GM19025 (cell line): ENCODE results near the gene GANC.

Experiments
- ATAC-seq: cut with Tn5 transposase; IDR thresholded peaks from one replicate; pipeline ENCODE4 v1.9.1; 2021; ENCODE audit warnings: mild to moderate bottlenecking, low read depth, moderate library complexity; ENCODE audit not compliant: unreplicated experiment

GANC gene

DNA sequence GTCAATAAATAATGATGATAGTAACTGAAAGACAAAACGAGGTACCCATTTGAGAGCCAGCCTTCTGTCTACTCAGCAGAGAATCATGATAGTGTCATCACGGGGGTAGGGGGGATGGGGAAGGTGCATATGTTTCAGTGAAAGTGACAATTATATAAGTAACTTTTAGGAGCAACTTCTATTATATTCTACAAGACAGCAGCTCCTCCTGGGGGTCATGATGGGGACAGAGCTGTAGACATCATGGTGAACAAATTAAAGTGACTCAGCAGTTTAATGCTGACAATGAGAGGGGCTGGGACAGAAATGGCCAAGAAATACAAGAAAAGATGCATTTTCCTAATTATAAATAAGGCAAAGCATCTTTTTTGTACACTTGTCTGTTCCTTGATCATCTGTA, 98.1 kb downstream of the GANC start:
- ATAC-seq: no peak

- no peak for ATAC-seq
These were observed 100.3 kb downstream of the GANC start for GRCh38 chr15:42373274-42373673.

- ATAC-seq: no peak
These were observed 100.9 kb downstream of the GANC start for GRCh38 chr15:42373936-42374335.

DNA sequence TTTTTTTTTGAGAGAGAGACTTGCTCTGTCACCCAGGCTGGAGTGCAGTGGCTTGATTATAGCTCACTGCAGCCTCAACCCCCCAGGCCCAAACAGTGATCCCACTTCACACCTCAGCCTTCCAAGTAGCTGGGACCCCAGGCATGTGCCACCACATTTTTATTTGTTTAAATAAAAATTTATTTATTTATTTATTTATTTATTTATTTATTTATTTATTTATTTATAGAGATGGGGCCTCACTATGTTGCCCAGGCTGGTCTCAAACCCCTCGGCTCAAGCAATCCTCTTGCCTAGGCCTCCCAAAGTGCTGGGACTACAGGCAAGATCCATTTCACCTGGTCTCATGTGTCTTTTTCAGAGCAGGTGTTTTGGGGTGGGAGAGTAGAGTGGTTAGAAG, 101.8 kb downstream of the GANC start:
- ATAC-seq: no peak

DNA sequence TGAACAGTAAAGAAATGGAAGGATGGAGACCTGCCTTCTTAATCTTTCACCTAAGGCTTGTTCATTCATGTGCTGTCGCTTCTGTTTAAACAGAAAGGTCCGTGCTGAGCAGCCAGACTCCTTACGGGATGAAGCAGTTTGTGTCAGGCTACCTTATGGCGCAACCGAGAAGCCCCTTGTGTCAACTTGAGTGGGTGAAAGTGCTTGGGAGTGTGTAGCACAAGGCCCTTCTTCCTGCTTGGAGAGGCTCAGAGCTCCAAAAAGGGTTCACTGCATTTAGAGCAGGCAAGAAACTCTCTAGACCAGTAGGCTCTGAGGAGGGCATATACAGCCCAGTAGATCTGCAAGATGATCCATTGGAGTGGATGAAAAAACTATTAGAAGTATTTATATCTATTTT, 102.3 kb downstream of the GANC start:
- ATAC-seq: no peak

DNA sequence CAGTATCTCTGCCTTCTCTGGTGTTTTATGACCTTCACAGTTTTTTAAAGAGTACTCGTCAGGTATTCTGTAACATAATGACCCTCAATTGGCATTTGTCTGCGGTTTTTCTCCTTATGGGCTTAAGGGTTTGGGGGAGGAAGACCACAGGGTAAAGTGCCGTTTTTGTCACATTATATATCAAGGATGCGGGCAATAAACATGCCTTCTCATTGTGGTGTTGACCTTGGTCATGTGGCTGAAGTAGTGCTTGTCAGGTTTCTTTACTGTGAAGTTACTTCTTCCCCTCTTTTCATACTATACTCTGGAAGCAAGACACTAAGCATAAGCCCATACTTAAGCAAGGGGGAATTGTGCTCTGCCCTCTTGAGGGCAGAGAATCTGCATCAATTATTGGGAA, 102.9 kb downstream of the GANC start:
- no peak for ATAC-seq

DNA sequence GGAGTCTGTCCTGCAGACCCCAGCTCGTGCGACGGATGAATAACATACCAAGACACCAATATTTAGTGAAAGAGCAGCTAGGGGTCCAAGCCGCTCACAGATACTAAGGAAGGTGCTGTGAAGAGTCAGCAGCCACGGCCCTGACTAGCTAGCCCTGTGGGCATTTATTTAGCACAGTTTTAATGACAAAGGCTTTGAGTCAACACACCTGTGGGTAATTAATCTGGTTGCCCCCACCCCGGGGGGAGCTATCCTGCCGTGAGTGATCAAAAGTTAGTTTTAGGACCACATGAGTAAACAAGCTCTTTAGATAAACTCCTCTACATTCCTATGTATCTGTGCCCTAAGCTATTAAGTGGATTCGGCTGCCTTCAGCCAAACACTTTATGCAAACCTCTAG, 105.0 kb downstream of the GANC start:
- ATAC-seq: no peak

DNA sequence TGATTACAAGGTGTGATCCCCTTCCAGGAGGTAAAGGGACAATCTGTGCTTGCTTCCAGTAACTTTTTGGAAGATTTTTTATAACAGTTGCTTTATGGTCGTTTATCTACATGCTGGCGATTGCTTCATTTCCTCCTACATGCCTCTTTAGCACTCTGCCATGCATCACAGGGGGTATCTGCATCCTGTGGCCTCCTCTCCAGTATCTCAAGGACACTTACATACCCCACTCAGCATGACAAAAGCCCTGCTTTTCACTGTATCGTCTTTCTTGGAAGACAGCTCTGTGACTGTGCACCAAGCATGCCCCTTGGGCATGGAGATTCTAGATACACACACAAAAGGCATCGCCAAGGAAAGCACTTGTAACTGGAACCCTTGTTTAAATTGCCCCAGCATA, 111.6 kb downstream of the GANC start:
- no peak for ATAC-seq

DNA sequence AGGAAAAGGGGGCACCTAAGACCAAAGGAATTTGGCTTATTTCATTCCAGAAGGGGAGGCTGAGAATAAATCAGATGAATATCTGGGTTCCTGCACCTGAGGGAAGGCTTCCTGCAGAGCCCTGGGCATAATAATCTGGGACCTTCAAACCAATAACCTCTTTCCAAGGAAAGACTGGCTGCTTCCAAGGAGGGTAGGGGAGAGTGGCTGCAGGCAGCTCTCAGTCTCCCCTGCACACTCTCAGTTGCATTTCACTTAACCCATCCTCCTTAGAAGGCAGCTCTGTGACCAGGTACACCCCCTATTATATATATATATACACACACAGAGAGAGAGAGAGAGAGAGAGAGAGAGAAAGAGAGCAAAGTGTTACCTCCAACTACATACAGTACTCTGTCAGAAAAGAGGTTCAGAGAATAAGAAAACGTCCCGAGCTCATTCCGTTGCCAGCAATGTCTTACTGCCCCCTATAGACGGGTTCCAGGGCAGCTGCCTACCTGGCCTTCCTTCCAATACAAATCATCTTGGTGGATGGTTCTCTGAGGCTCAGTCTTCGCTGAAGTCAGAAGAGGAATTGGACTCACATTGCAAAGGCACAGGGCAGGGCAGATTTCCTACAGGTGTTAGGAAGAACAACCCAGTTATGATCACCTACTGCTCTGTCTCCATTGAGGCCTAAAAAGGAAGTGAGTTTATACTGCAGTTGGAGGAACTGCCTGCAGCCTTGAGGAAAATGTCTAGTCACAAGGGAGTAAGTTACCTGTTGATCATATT, 112.4 kb downstream of the GANC start:
- no peak for ATAC-seq

- ATAC-seq: no peak
These were observed 113.1 kb downstream of the GANC start for GRCh38 chr15:42385980-42386700.

GRCh38 chr15:42387603-42388002, 114.6 kb downstream of the GANC start:
- ATAC-seq: no peak

- no peak for ATAC-seq
These were observed 119.5 kb downstream of the GANC start for GRCh38 chr15:42392309-42393024.

GRCh38 chr15:42394106-42394505, 121.1 kb downstream of the GANC start:
- no peak for ATAC-seq

DNA sequence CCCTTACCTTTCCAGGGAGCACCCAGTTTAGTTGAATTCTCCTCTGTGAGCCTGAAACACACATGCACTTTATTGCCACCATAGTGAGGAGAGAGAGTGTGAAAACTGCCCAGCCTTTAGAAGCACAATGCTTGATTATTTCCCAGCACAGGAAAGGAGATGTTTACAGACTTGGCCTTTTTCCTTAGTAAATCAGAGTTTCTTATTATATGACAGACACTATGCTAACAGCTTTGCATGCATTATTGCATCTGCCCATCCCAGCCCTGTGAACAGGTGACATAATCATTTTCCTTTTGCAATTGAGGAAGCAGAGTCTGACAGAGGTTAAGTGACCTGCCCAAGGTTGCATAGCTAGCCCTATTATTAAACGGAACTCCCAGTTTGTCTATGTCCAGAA, 122.8 kb downstream of the GANC start:
- ATAC-seq: no peak

DNA sequence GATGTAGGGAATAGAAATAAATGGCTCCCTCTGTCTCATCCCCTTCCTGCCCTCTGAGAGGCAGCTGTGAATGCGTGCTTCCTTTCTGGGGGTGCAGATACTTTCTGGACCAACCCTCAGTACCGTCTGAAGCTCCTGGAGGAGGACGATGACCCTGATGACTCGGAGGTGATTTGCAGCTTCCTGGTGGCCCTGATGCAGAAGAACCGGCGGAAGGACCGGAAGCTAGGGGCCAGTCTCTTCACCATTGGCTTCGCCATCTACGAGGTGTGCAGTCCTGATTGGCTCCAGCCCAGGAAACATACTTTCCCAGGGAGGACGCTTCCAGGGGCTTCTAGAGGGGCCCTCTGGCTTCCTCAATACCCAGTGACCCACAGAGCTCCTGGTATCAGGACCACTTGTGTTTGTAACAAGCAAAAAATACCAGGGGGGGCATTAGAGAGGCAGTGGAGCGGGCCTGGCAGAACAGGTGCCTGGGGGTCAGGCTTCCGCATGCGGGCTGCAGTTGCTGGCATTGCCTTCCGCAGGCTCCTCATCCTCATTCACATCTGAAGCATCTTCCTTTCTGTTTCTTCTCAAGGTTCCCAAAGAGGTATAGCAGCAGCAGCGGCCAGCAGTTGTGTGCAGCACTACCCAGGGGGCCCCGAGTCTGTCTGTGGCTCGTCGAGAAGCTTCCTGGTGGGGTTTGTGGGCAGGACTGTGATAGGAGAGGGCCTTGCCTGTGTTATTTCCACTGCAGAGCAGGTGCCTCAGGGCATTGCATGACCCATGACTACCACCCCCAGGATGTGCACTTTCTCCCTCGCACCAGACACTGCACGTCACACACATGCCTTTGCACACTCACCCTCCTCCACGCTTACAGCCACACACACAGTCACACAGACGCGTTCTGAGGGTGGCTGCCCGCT, 128.8 kb downstream of the GANC start:
- no peak for ATAC-seq

DNA sequence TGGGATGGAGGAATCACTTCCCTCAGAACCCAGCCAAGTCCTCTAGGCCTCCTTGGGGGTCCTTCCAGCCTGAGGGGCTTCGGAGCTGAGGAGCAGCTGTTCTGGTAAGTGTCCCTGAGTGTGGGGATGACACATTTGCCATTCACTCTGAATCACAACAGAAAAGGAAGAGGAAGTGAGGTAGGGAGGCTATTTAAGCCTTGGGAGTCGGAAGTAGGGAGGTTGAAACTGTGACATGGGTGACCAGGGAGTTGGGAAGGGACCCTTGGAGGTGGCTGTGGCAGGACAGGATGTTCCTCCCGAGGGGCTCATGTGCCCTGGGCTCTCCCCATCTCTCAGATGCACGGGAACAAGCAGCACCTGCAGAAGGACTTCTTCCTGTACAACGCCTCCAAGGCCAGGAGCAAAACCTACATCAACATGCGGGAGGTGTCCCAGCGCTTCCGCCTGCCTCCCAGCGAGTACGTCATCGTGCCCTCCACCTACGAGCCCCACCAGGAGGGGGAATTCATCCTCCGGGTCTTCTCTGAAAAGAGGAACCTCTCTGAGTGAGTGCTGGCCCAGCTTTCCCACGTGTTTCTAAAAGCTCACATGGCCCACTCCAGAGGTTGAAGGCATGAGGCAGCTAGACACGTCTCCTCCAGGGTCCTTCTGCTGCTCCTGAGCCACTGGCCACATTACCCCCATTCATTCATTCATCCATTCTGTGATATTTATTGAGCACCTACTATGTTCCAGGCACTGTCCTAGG, 129.6 kb downstream of the GANC start:
- no peak for ATAC-seq

GRCh38 chr15:42403389-42403788, 130.4 kb downstream of the GANC start:
- no peak for ATAC-seq

- ATAC-seq: no peak
These were observed 131.6 kb downstream of the GANC start for GRCh38 chr15:42404461-42405235.

DNA sequence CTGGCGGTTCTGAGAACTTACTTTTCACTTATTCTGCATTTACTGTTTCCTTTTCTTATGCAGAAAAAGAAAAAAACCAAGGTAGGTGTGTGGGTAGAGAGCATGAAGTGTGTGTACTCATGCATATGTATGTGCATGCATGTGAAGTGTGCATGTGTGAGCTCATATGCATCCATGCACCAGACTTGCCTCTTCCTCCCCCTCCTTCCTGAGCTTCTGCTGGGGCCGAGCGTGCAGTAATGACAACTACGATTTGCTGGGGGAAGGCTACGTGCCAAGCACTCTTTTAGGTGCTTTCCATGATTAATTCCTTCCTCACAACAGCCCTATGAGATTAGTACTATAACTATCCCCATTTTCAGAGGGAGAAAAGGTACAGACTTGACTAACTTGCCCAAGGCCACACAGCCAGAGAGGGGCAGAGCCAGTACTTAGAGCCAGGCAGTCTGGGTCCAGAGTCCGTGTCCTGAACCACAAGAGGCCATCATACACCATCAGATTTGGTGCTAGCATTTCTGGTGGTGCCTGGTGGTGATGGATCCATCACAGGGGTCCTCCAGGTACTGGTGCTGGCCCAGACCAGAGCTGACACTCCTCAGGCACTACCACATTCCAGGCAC, 133.0 kb downstream of the GANC start:
- ATAC-seq: no peak
